ENCODE measurements around the gene LMNA. TPM values are rescaled to one million over a fixed set of nuclear protein-coding genes. Genes with fewer than 3 reads are reported as not detected.
"Not testable (repeated sequence)": the region's sequence is repeated elsewhere in the genome, so short reads cannot be mapped to it uniquely, and the experiment has no call there.

Gene LMNA
- total and polyA plus RNA-seq, 3 donors from 2014 or later: 162 to 219 (median 189) TPM

- no peak for TF ChIP-seq POLR2A (IDR thresholded peaks at IDR 0.05)
- TF ChIP-seq CTCF (IDR thresholded peaks at IDR 0.05): no peak
- intact Hi-C loops (cut with DNase I; ENCODE audit: low total_unique reads): no loop called here
- DNase-seq: no peak
These were observed 44.7 kb upstream of the LMNA start for GRCh38 chr1:156069490-156070455.

GRCh38 chr1:156070548-156070947 lies 44.0 kb upstream of the LMNA start:
- Histone ChIP-seq H3K27me3 (no peaks in the 10 kb centered on the region), H3K9me3 (no peaks in the 10 kb centered on the region), H3K4me1 (no peaks in the 10 kb centered on the region), H3K4me3 (no peak overlapping the region), H3K27ac (no peak overlapping the region), H3K36me3 (ENCODE audit: low read depth, missing control alignments) (no peaks in the 10 kb centered on the region)
- DNase-seq: no peak
- TF ChIP-seq CTCF (IDR thresholded peaks at IDR 0.05) (no peak), POLR2A (IDR thresholded peaks at IDR 0.05) (no peak)
- WGBS, 2 donors: 60 to 67% methylated on average over 4 of the region's 4 CpGs
- intact Hi-C loops (cut with DNase I; ENCODE audit: low total_unique reads): no loop called here

More at GRCh38 chr1:156069490-156070455, 44.7 kb upstream of the LMNA start:
- 51 to 78% methylated on average over 3 of the region's 3 CpGs for WGBS, 2 donors
- Histone ChIP-seq H3K4me1 (no peaks in the 10 kb centered on the region), H3K4me3 (no peak overlapping the region), H3K36me3 (ENCODE audit: low read depth, missing control alignments) (no peaks in the 10 kb centered on the region), H3K27ac (no peak overlapping the region), H3K9me3 (no peaks in the 10 kb centered on the region), H3K27me3 (no peaks in the 10 kb centered on the region)

- not testable (repeated sequence) for DNase-seq
These were observed 43.1 kb upstream of the LMNA start for GRCh38 chr1:156071332-156071816.

GRCh38 chr1:156072251-156072650 lies 42.3 kb upstream of the LMNA start:
- Histone ChIP-seq H3K4me1 (no peaks in the 10 kb centered on the region), H3K4me3 (no peak overlapping the region), H3K9me3 (no peaks in the 10 kb centered on the region), H3K27ac (no peak overlapping the region), H3K36me3 (ENCODE audit: low read depth, missing control alignments) (no peaks in the 10 kb centered on the region), H3K27me3 (no peaks in the 10 kb centered on the region)
- DNase-seq: no peak
- WGBS, 2 donors: 66 to 76% methylated on average over 6 of the region's 6 CpGs
- no peak for TF ChIP-seq POLR2A (IDR thresholded peaks at IDR 0.05)
- no peak for TF ChIP-seq CTCF (IDR thresholded peaks at IDR 0.05)
- intact Hi-C loops (cut with DNase I; ENCODE audit: low total_unique reads): no loop called here

More at GRCh38 chr1:156071332-156071816, 43.1 kb upstream of the LMNA start:
- H3K36me3 ChIP-seq (ENCODE audit: low read depth, missing control alignments); H3K27me3 ChIP-seq; H3K4me1 ChIP-seq; intact Hi-C loops (cut with DNase I; ENCODE audit: low total_unique reads); H3K27ac ChIP-seq; H3K4me3 ChIP-seq; H3K9me3 ChIP-seq: not testable (repeated sequence)
- 88 to 91% methylated on average over 7 of the region's 7 CpGs for WGBS, 2 donors

- Histone ChIP-seq H3K9me3 (no peaks in the 10 kb centered on the region), H3K4me1 (no peaks in the 10 kb centered on the region), H3K27me3 (no peaks in the 10 kb centered on the region), H3K4me3 (no peak overlapping the region), H3K36me3 (ENCODE audit: low read depth, missing control alignments) (no peaks in the 10 kb centered on the region), H3K27ac (no peak overlapping the region)
- no peak for DNase-seq
- 0 to 43% methylated on average over 1 of the region's 1 CpG for whole genome bisulfite sequencing, 2 donors
- intact Hi-C loops (cut with DNase I; ENCODE audit: low total_unique reads): no loop called here
- TF ChIP-seq CTCF (IDR thresholded peaks at IDR 0.05) (no peak), POLR2A (IDR thresholded peaks at IDR 0.05) (no peak)
These were observed 41.3 kb upstream of the LMNA start for GRCh38 chr1:156073110-156073687.
